Measurements from ENCODE around the gene KRTAP12-1. TPM values are rescaled to one million over a fixed set of nuclear protein-coding genes. Genes with fewer than 3 reads are reported as not detected.

Gene KRTAP12-1, protein sequence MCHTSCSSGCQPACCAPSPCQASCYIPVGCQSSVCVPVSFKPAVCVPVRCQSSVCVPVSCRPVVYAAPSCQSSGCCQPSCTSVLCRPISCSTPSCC
- total RNA-seq = not detected
- not detected for polyA plus RNA-seq
- long read RNA-seq, donor 1 = 0 reads
- long read RNA-seq, donor 2 = 0 reads

DNA sequence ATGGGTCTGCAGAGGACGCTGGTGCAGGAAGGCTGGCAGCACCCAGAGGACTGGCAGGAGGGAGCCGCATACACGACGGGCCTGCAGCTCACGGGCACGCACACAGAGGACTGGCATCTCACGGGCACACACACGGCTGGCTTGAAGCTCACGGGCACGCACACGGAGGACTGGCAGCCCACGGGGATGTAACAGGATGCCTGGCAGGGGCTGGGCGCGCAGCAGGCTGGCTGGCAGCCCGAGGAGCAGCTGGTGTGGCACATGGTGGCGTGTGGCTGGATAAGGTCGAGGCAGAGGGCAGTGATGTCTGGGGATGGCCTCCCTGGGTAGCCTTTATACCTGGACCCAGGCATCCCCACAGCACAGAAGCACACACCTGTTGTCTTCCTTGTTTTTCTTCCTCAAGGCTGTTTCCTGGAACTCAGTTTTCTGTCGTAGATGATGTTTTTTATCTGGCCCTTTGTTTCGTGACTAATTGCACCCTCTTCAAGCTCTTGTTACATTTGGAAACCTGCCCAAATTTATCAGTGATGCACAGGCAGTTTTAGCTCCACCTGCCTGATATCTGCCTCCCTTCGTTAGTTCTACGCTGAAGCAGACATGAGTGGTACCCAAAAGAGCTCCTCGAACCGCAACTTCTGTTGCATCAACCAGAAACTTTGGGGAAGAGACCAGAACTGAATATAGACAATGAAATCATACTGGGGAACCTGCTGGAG, at the start of gene KRTAP12-1:
KRTAP12-1 (minus strand) TSS at position 303 of the 719 bp plus-strand sequence; CDS start at position 263, 40 bp downstream.
- DNase-seq (peak in 1 of 2 donors; percentile 62), ATAC-seq (ENCODE audit: low FRiP score) (no peak)
- intact Hi-C loops (cut with DNase I) = no loop called here
- Histone ChIP-seq H3K4me3 (ENCODE audit: low read length in 2 of 2) (no peak within 1 kb of the TSS), H3K4me1 (ENCODE audit: control insufficient read depth in 1 of 2, insufficient read depth in 2 of 2, low read length in 2 of 2) (no peaks in the 10 kb centered on the region), H3K27ac (ENCODE audit: low read depth in 1 of 2, low read length in 2 of 2) (no peak within 1 kb of the TSS), H3K27me3 (ENCODE audit: control insufficient read depth in 1 of 2, insufficient read depth in 2 of 2, low read length in 1 of 2) (no peaks in the 10 kb centered on the region), H3K36me3 (ENCODE audit: control insufficient read depth in 1 of 2, insufficient read depth in 2 of 2, low read length in 1 of 2) (no peaks in the 10 kb centered on the region), H3K9me3 (ENCODE audit: control insufficient read depth, low read length) (no peaks in the 10 kb centered on the region)
- WGBS, 2 donors = 77 to 79% methylated on average over 23 of the region's 23 CpGs

DNA sequence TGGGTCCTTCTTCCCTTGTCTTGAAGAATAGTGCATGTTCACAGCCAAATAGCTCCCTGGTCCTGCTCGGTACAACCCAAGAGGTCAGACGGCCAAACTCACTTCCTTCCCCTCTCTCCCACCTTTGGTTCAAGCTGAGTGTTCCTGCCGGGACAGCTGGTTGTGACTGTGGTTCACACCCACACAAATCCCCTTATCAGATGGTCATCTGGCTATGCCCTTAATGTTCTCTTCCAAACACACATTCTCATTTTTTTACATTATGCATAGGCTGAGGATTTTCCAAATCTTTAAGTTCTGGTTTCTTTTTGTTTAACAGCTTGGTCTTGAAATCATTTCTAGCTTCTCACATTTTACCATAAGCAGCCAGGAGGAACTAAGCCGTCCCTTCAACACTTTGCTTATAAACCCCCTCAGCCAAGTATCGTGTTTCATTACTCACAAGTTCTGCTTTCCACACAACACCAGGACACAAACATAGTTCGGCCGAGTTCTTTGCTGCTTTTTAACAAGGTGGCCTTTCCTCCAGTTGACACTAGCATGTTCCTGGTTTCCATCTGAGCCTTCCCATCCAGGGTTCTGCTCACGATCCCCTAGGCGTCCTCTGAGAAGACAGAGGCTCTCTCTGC, 49.1 kb upstream of the KRTAP12-1 start:
- Histone ChIP-seq H3K9me3 (ENCODE audit: control insufficient read depth, low read length) (no peaks in the 10 kb centered on the region), H3K27ac (ENCODE audit: low read depth in 1 of 2, low read length in 2 of 2) (no peak overlapping the region), H3K4me3 (ENCODE audit: low read length in 2 of 2) (no peak overlapping the region), H3K36me3 (ENCODE audit: control insufficient read depth in 1 of 2, insufficient read depth in 2 of 2, low read length in 1 of 2) (no peaks in the 10 kb centered on the region), H3K27me3 (ENCODE audit: control insufficient read depth in 1 of 2, insufficient read depth in 2 of 2, low read length in 1 of 2) (no peaks in the 10 kb centered on the region), H3K4me1 (ENCODE audit: control insufficient read depth in 1 of 2, insufficient read depth in 2 of 2, low read length in 2 of 2) (no peaks in the 10 kb centered on the region)
- intact Hi-C loops (cut with DNase I) = no loop called here
- WGBS, 2 donors = 72 to 79% methylated on average over 9 of the region's 9 CpGs
- ATAC-seq (ENCODE audit: low FRiP score) (no peak), DNase-seq (no peak)

DNA sequence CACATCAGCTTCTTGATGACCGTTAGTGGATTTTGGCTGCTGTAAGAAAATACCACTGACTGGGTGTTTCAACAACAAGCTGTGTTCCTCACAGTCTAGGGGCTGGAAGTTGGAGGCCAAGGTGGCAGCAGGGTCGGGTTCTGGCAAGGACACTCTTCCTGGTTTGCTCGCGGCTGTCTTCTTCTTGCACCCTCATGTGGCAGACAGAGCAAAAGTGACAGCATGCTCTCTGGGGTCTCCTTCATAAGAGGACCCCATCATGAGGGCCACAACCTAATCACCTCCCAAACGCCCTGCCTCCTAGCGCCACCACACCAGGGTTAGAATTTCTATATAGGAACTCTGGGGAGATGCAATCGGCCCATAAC, 48.0 kb upstream of the KRTAP12-1 start:
- Histone ChIP-seq H3K36me3 (ENCODE audit: control insufficient read depth in 1 of 2, insufficient read depth in 2 of 2, low read length in 1 of 2) (no peaks in the 10 kb centered on the region), H3K27ac (ENCODE audit: low read depth in 1 of 2, low read length in 2 of 2) (no peak overlapping the region), H3K9me3 (ENCODE audit: control insufficient read depth, low read length) (no peaks in the 10 kb centered on the region), H3K27me3 (ENCODE audit: control insufficient read depth in 1 of 2, insufficient read depth in 2 of 2, low read length in 1 of 2) (no peaks in the 10 kb centered on the region), H3K4me1 (ENCODE audit: control insufficient read depth in 1 of 2, insufficient read depth in 2 of 2, low read length in 2 of 2) (no peaks in the 10 kb centered on the region), H3K4me3 (ENCODE audit: low read length in 2 of 2) (no peak overlapping the region)
- no peak for ATAC-seq (ENCODE audit: low FRiP score)
- WGBS, 2 donors = 90 to 92% methylated on average over 7 of the region's 7 CpGs
- intact Hi-C loops (cut with DNase I) = no loop called here
- no peak for DNase-seq

DNA sequence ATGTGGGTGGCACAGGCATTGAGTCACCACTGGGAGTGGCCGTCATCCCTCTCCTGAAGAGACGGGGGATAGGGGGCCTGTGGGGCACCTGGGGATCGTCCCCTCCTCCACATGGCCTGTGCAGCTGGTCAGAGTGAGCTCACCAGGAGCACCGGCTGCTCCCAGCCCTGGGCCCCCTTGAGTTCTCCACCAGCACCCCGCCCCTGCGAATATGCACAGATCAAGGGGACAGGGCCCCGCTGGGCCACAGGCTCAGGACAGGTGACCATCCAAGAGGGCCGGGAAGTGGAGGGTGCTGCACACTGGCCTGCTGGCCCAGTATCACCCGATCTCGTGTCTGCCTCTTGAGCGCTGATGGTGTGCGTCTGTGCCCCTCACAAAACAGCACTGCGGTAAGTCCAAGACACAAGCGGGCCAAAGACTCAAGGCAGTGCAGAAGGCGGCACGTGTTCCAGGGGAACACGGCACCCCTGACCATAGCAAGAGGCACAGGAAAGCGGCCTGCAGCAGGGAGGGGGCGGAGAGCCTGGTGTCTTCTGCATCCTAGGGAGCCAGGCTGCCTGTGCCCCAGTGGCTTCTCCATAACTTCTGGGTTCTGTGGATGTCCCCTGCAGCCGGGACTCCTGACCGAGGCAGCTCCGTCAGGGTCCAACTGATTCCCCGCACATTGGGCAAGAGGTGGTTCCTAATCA, 47.5 kb upstream of the KRTAP12-1 start:
- no peak for DNase-seq
- intact Hi-C loops (cut with DNase I) = no loop called here
- Histone ChIP-seq H3K4me1 (ENCODE audit: control insufficient read depth in 1 of 2, insufficient read depth in 2 of 2, low read length in 2 of 2) (no peaks in the 10 kb centered on the region), H3K9me3 (ENCODE audit: control insufficient read depth, low read length) (no peaks in the 10 kb centered on the region), H3K27me3 (ENCODE audit: control insufficient read depth in 1 of 2, insufficient read depth in 2 of 2, low read length in 1 of 2) (no peaks in the 10 kb centered on the region), H3K4me3 (ENCODE audit: low read length in 2 of 2) (no peak overlapping the region), H3K27ac (ENCODE audit: low read depth in 1 of 2, low read length in 2 of 2) (no peak overlapping the region), H3K36me3 (ENCODE audit: control insufficient read depth in 1 of 2, insufficient read depth in 2 of 2, low read length in 1 of 2) (no peaks in the 10 kb centered on the region)
- ATAC-seq (ENCODE audit: low FRiP score) = peak; percentile 34
- WGBS, 2 donors = 87 to 93% methylated on average over 22 to 23 of the region's 23 CpGs

DNA sequence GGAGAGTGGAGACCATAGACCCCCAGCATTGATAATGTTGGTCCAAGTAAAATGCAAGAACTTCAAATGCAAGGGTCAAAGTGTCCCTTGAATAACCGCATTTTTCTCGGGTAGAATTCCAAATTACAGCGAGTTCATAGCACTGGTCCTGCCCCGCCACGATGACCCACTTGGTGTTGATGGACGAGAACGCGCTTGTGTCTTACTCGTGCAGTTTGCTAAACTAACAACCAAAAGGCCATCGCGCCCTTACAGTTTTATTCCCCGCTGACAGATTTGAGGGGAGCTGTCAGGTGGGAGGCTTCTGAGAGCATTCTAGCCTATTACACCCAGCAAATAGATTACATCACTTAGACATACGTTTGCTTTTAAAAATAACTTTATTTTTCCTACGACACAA, 46.8 kb upstream of the KRTAP12-1 start:
- no peaks in the 10 kb centered on the region for H3K4me1 ChIP-seq (ENCODE audit: control insufficient read depth in 1 of 2, insufficient read depth in 2 of 2, low read length in 2 of 2)
- H3K27ac ChIP-seq (ENCODE audit: low read depth in 1 of 2, low read length in 2 of 2) = no peak overlapping the region
- ATAC-seq (ENCODE audit: low FRiP score) (no peak), DNase-seq (no peak)
- no peaks in the 10 kb centered on the region for H3K36me3 ChIP-seq (ENCODE audit: control insufficient read depth in 1 of 2, insufficient read depth in 2 of 2, low read length in 1 of 2)
- no peak overlapping the region for H3K4me3 ChIP-seq (ENCODE audit: low read length in 2 of 2)
- WGBS, 2 donors = 80 to 84% methylated on average over 14 of the region's 14 CpGs
- no peaks in the 10 kb centered on the region for H3K9me3 ChIP-seq (ENCODE audit: control insufficient read depth, low read length)
- intact Hi-C loops (cut with DNase I) = no loop called here
- no peaks in the 10 kb centered on the region for H3K27me3 ChIP-seq (ENCODE audit: control insufficient read depth in 1 of 2, insufficient read depth in 2 of 2, low read length in 1 of 2)

DNA sequence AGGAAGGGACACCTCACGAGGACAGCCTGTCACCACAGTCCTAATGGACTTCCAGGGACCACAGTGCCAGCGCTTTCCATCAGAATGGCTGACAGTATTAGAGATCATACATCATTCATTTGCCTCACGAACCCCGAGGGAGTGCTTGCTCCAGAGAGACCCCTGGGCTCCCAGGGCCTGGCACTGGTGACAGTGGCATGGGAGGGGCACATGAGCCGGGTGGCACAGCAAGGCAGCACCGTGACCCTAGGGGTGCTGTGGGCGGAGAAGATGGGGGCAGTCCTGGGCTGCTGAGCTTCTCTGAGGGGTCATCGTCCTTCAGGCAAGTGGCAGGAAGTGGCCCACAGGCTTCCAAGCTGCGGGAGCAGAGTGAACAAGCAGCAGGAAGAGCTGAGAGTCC, 45.8 kb upstream of the KRTAP12-1 start:
- no peaks in the 10 kb centered on the region for H3K9me3 ChIP-seq (ENCODE audit: control insufficient read depth, low read length)
- no peak overlapping the region for H3K4me3 ChIP-seq (ENCODE audit: low read length in 2 of 2)
- H3K27me3 ChIP-seq (ENCODE audit: control insufficient read depth in 1 of 2, insufficient read depth in 2 of 2, low read length in 1 of 2) = no peaks in the 10 kb centered on the region
- H3K4me1 ChIP-seq (ENCODE audit: control insufficient read depth in 1 of 2, insufficient read depth in 2 of 2, low read length in 2 of 2) = no peaks in the 10 kb centered on the region
- whole genome bisulfite sequencing, 2 donors = 82% methylated on average over 9 of the region's 9 CpGs
- ATAC-seq (ENCODE audit: low FRiP score) (no peak), DNase-seq (no peak)
- intact Hi-C loops (cut with DNase I) = no loop called here
- H3K36me3 ChIP-seq (ENCODE audit: control insufficient read depth in 1 of 2, insufficient read depth in 2 of 2, low read length in 1 of 2) = no peaks in the 10 kb centered on the region
- no peak overlapping the region for H3K27ac ChIP-seq (ENCODE audit: low read depth in 1 of 2, low read length in 2 of 2)

DNA sequence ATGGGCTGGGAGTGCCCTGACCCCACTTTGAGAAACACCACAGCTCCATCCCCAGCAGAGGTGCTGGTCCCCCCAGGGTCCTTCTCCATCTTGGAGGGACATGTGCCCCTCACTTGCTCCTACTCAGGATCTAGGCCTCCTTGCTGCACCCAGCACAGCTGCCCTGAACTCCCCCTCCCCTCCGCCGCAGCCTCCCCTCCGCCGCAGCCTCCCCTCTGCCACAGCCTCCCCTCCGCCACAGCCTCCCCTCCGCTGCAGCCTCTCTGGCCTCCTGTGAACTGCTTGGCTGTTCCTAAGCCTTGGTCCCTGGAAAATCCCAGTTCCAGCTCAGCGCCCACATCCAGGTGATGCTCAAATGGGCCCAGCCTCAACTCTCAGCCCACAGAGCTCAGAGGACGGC, 45.4 kb upstream of the KRTAP12-1 start:
- Histone ChIP-seq H3K27ac (ENCODE audit: low read depth in 1 of 2, low read length in 2 of 2) (no peak overlapping the region), H3K4me1 (ENCODE audit: control insufficient read depth in 1 of 2, insufficient read depth in 2 of 2, low read length in 2 of 2) (no peaks in the 10 kb centered on the region), H3K27me3 (ENCODE audit: control insufficient read depth in 1 of 2, insufficient read depth in 2 of 2, low read length in 1 of 2) (no peaks in the 10 kb centered on the region), H3K36me3 (ENCODE audit: control insufficient read depth in 1 of 2, insufficient read depth in 2 of 2, low read length in 1 of 2) (no peaks in the 10 kb centered on the region), H3K9me3 (ENCODE audit: control insufficient read depth, low read length) (no peaks in the 10 kb centered on the region), H3K4me3 (ENCODE audit: low read length in 2 of 2) (no peak overlapping the region)
- ATAC-seq (ENCODE audit: low FRiP score) = no peak
- peak in 1 of 2 donors; percentile 69 for DNase-seq
- intact Hi-C loops (cut with DNase I) = no loop called here
- 96 to 98% methylated on average over 8 of the region's 8 CpGs for WGBS, 2 donors

DNA sequence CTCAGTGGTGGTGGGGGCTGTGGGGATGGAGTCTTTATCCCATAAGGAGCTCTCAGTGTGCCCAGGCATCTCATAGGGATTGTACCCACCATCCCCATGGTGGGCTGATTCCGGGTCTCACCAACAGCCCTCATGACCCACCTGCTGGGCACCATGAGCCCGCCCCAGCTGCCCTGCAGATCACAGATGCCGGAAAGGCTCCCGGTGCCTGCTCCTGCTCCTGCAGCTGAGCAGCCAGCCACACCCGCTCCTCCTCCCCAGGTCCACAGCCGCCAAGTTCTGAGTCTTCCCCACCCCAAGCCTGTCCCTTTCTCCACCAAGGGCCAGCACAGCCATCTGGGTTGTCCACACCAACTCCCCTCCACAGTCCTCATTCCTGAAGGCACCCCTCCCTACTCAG, 44.9 kb upstream of the KRTAP12-1 start:
- peak in 1 of 2 donors; percentile 68 for DNase-seq
- ATAC-seq (ENCODE audit: low FRiP score) = no peak
- 83 to 84% methylated on average over 6 of the region's 6 CpGs for WGBS, 2 donors
- Histone ChIP-seq H3K4me3 (ENCODE audit: low read length in 2 of 2) (no peak overlapping the region), H3K36me3 (ENCODE audit: control insufficient read depth in 1 of 2, insufficient read depth in 2 of 2, low read length in 1 of 2) (no peaks in the 10 kb centered on the region), H3K27ac (ENCODE audit: low read depth in 1 of 2, low read length in 2 of 2) (no peak overlapping the region), H3K9me3 (ENCODE audit: control insufficient read depth, low read length) (no peaks in the 10 kb centered on the region), H3K27me3 (ENCODE audit: control insufficient read depth in 1 of 2, insufficient read depth in 2 of 2, low read length in 1 of 2) (no peaks in the 10 kb centered on the region), H3K4me1 (ENCODE audit: control insufficient read depth in 1 of 2, insufficient read depth in 2 of 2, low read length in 2 of 2) (no peaks in the 10 kb centered on the region)
- intact Hi-C loops (cut with DNase I) = no loop called here
